BE2C (cell line): ENCODE results near the gene RIBC2.

Experiments used
- DNase-seq: peaks from one replicate; pipeline ENCODE4 v3.0.0-alpha.2; 2020
- H3K27me3 ChIP-seq: fragments of 250-450 bp; sonication (Bioruptor Pico); 2 replicates; pipeline ENCODE4 v1.5.1; 2020; ENCODE audit warnings: mild to moderate bottlenecking
- H3K36me3 ChIP-seq: fragments of 250-450 bp; sonication (Bioruptor Pico); 2 replicates; pipeline ENCODE4 v1.5.1; 2020; ENCODE audit warnings: mild to moderate bottlenecking
- H3K4me1 ChIP-seq: fragments of 250-450 bp; sonication (Bioruptor Pico); 2 replicates; pipeline ENCODE4 v1.5.1; 2020
- H3K4me3 ChIP-seq: 2 replicates; pipeline ENCODE4 v1.5.1; 2011; ENCODE audit warnings: low read depth, low read length
- H3K9me3 ChIP-seq: fragments of 250-450 bp; sonication (Bioruptor Pico); 2 replicates; pipeline ENCODE4 v1.5.1; 2020
- TF ChIP-seq, protein P1 (sequence below): IDR thresholded peaks from 2 replicates; pipeline ENCODE4 v1.5.1; 2012; ENCODE audit warnings: mild to moderate bottlenecking, low read depth, low read length

RIBC2 gene

DNA sequence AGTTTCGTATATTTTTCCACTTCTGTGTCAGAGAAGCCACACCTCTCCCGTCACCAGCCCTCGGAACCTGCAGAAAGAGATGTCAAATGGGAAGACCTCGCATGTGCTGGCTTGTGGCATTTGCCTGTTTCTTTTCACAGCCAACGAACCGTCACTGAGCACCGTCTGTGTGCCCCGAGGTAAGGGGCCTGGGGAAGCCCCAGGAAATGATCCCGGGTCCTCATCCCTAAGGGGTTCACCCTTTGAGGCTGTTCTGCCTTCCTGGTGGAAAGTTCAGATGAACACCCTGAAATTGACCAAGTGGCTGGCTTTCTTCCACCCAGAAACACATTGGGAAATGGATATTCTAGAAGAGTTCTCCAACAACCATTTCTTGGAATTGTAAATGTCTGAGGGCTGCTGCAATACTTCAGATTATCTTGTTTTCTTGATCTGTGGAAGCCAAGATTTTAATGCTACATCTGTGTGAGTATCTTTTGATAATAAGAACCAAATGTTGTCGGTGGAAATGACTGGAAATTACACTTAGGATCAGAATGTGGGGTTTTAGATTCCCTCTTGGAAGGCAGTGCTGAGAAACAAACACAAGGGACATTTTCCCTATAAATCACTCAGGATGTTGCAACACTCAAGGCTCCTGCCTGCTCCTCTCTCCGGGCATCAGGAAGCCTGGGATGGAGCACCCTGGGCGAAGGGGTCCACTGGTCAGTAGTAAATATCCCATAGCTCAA lies 37.6 kb downstream of the RIBC2 start:
- Histone ChIP-seq H3K4me3 (no peak overlapping the region), H3K4me1 (no peaks in the 10 kb centered on the region; the same call in 1 of the 2 replicates), H3K36me3 (no peaks in the 10 kb centered on the region), H3K9me3 (no peaks in the 10 kb centered on the region), H3K27me3 (no peaks in the 10 kb centered on the region)
- DNase-seq = no peak
- TF ChIP-seq, protein P1, sequence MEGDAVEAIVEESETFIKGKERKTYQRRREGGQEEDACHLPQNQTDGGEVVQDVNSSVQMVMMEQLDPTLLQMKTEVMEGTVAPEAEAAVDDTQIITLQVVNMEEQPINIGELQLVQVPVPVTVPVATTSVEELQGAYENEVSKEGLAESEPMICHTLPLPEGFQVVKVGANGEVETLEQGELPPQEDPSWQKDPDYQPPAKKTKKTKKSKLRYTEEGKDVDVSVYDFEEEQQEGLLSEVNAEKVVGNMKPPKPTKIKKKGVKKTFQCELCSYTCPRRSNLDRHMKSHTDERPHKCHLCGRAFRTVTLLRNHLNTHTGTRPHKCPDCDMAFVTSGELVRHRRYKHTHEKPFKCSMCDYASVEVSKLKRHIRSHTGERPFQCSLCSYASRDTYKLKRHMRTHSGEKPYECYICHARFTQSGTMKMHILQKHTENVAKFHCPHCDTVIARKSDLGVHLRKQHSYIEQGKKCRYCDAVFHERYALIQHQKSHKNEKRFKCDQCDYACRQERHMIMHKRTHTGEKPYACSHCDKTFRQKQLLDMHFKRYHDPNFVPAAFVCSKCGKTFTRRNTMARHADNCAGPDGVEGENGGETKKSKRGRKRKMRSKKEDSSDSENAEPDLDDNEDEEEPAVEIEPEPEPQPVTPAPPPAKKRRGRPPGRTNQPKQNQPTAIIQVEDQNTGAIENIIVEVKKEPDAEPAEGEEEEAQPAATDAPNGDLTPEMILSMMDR = no peak

DNA sequence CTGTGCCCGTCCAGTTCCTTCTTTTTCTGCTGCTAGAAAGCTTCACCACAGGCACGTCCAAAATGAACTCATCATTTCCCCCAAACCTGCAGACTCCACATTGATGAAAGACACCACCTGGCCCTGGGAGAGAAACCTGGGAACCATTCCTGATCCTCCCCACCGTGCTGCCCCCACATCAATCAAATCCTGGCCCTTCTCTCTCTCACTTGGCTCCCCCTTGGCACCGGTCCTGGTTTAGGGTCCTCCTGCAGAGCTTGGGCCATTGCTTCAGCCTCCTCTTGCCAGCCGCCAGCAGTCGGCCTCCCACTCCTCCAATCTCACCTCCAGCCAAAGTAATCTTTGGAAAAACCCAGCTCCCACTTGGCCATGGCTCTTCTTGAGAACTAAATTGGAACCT lies 38.5 kb downstream of the RIBC2 start:
- no peak for DNase-seq
- no peaks in the 10 kb centered on the region for H3K9me3 ChIP-seq
- H3K4me3 ChIP-seq = no peak overlapping the region
- no peaks in the 10 kb centered on the region for H3K36me3 ChIP-seq
- TF ChIP-seq, protein P1 = no peak
- H3K27me3 ChIP-seq = no peaks in the 10 kb centered on the region
- H3K4me1 ChIP-seq = no peaks in the 10 kb centered on the region; the same call in 1 of the 2 replicates

DNA sequence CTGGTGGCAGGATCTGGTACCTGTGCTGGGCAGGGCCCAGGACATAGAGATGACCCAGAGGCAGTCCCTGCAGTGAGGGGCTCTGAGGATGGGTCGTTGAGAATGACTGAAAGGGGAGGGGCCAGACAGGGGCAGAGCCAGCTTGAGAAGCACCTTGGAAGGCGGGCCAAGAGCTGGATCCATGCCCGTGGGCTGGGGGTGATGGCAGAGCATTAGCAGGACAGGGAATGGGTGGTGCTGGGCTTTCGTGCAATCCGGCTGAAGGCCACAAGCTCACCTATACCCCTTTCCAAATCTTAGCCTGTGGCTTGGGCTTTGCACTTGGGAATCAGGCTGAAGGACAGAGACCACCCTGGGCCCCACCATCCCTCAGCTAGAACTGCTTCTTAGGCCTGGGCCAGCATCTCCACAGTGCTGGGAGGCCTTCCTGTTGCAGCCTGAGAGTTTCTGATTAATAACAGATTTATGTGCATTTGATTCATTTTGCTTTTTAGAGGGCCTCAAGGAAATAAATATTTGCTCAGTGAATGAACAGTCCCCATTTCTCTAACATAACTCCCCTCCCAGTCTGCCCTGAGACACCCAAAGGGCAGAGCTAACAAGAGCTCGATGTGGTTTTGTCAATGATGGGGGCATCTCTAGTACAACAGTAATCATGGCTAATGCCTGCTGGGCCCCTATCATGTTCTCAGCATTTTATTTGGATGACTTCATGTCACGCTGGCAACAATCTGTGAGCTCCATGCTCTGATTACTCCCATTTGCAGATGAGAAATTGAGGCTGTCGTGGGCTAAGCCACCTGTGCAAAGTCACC lies 39.3 kb downstream of the RIBC2 start:
- H3K4me1 ChIP-seq = no peaks in the 10 kb centered on the region; the same call in 1 of the 2 replicates
- no peak overlapping the region for H3K4me3 ChIP-seq
- no peak for DNase-seq
- TF ChIP-seq, protein P1 = no peak
- no peaks in the 10 kb centered on the region for H3K9me3 ChIP-seq
- no peaks in the 10 kb centered on the region for H3K27me3 ChIP-seq
- H3K36me3 ChIP-seq = no peaks in the 10 kb centered on the region

DNA sequence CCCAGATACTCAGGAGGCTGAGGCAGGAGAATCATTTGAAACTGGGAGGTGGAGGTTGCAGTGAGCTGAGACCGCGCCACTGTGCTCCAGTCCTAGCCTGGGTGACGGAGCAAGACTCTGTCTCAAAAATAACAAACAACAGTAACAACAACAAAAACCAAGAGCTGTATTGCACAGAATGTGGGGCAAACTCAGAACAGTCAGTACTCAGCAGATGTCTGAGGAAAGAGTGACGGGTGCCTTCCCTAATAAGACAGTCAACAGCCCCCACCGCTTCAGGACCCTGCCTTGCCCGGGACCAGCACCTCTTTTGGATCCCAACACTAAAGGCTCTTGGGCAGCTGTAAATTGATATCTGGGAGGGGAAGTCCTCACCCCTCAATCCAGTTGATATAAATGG lies 40.3 kb downstream of the RIBC2 start:
- no peaks in the 10 kb centered on the region for H3K36me3 ChIP-seq
- H3K27me3 ChIP-seq = no peaks in the 10 kb centered on the region

DNA sequence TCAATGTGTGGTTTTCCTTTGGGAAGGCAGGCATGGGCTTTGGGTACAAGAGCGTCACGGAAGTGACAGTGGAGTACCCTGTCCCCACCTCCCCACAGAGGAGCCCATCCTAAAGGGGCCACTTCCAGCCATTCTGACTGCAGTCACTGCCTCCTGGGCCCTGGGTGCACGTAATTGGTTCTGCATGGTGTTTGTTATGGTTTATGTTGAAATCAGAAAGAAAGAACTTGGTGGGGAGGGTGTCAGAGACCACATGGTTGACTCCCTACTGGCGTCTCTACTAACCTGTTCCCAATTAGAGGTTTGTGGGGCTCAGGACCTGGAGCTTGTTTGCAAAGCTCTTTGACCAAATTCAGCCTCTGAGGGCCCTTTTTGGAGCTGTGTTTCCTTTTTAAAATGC lies 40.8 kb downstream of the RIBC2 start:
- Histone ChIP-seq H3K4me1 (no peaks in the 10 kb centered on the region; the same call in 1 of the 2 replicates), H3K27me3 (no peaks in the 10 kb centered on the region), H3K4me3 (no peak overlapping the region), H3K36me3 (no peaks in the 10 kb centered on the region), H3K9me3 (no peaks in the 10 kb centered on the region)
- no peak for DNase-seq
- TF ChIP-seq, protein P1 = no peak

More for the DNA sequence above, 40.3 kb downstream of the RIBC2 start:
- no peaks in the 10 kb centered on the region; the same call in 1 of the 2 replicates for H3K4me1 ChIP-seq
- TF ChIP-seq, protein P1 = no peak
- H3K9me3 ChIP-seq = no peaks in the 10 kb centered on the region
- DNase-seq = no peak
- no peak overlapping the region for H3K4me3 ChIP-seq

DNA sequence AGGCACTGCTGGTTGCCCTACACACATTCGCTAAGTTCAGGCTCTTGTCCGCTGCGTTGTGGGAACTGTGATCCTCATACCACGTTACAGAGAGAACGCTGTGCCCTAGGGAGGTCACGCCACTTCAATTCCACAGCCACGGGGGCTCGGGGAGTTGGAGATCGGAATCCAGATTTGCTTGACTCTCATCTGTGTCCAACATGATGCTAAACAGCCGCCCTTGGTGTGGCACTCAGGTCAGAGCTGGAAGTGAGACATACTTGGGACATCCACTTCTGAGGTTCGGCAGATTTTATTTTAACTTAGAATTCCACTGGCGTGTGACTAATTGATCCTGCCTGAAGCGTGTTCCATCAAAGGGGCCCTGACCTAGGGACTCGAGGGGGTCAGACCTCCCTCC lies 41.7 kb downstream of the RIBC2 start:
- TF ChIP-seq, protein P1 = no peak
- H3K9me3 ChIP-seq = no peaks in the 10 kb centered on the region
- no peaks in the 10 kb centered on the region; the same call in 1 of the 2 replicates for H3K4me1 ChIP-seq
- no peak overlapping the region for H3K4me3 ChIP-seq
- no peaks in the 10 kb centered on the region for H3K36me3 ChIP-seq
- no peaks in the 10 kb centered on the region for H3K27me3 ChIP-seq
- DNase-seq = no peak
